Muscle of leg (tissue), 11 donors: ENCODE measurements around the gene OMA1. TPM values are rescaled to one million over a fixed set of nuclear protein-coding genes. Genes with fewer than 3 reads are reported as not detected.
A peak's percentile ranks its signal among the peaks of the same experiment; 100 is the strongest.

Experiments used
- DNase-seq: peaks from one replicate; pipeline ENCODE4 v3.0.0; 2013
- H3K27ac ChIP-seq: one replicate; pipeline ENCODE4 v1.5.1; 2013; ENCODE audit warnings: mild to moderate bottlenecking, low read length, control low read depth
- H3K27me3 ChIP-seq: one replicate; pipeline ENCODE4 v1.6.1; 2013; ENCODE audit warnings: low read length; ENCODE audit not compliant: control insufficient read depth, insufficient read depth
- H3K36me3 ChIP-seq: one replicate; pipeline ENCODE4 v1.6.1; 2013; ENCODE audit warnings: low read length; ENCODE audit not compliant: control insufficient read depth, insufficient read depth
- H3K4me1 ChIP-seq: one replicate; pipeline ENCODE4 v1.6.1; 2013; ENCODE audit warnings: low read length; ENCODE audit not compliant: control insufficient read depth, insufficient read depth
- H3K4me3 ChIP-seq: one replicate; pipeline ENCODE4 v1.5.1; 2013; ENCODE audit warnings: low read length, control low read depth
- H3K9me3 ChIP-seq: replicated peaks from 2 replicates; pipeline ENCODE4 v1.6.1; 2013; ENCODE audit warnings: low read depth, low read length; ENCODE audit not compliant: control insufficient read depth
- WGBS: methylation state at CpG from one replicate; pipeline ENCODE4 v1.1.5; 2013; ENCODE audit warnings: missing lambda C conversion rate; ENCODE audit not compliant: insufficient coverage; 5-methylcytosine and 5-hydroxymethylcytosine counted together
- polyA plus RNA-seq, 8 donors: library from polyadenylated mRNA; unstranded; fragments of 120-200 nt; gene quantifications; one replicate each; pipeline versions ENCODE4 v1.2.1 to v1.2.3, GENCODE V29; 2013; ENCODE audit warnings: inconsistent platforms in 1 of 8, low replicate concordance in 1 of 8; ENCODE audit not compliant: insufficient read length in 8 of 8, insufficient read depth in 1 of 8
- total RNA-seq: library from RNA; stranded (reverse); fragments of 120-200 nt; gene quantifications from one replicate; pipeline ENCODE4 v1.2.4, GENCODE V29; 2013

The OMA1 gene
- total and polyA plus RNA-seq, 9 donors, result 9.3 to 28.6 (median 17.4) TPM

GRCh38 chr1:58447042-58447441 is 99.5 kb downstream of the OMA1 start:
- DNase-seq, result no peak
- Histone ChIP-seq H3K27ac (no peak overlapping the region), H3K4me1 (no peaks in the 10 kb centered on the region), H3K36me3 (no peaks in the 10 kb centered on the region), H3K4me3 (no peak overlapping the region), H3K9me3 (no peaks in the 10 kb centered on the region), H3K27me3 (no peaks in the 10 kb centered on the region)
- 77% methylated on average over 3 of the region's 3 CpGs for WGBS

DNA sequence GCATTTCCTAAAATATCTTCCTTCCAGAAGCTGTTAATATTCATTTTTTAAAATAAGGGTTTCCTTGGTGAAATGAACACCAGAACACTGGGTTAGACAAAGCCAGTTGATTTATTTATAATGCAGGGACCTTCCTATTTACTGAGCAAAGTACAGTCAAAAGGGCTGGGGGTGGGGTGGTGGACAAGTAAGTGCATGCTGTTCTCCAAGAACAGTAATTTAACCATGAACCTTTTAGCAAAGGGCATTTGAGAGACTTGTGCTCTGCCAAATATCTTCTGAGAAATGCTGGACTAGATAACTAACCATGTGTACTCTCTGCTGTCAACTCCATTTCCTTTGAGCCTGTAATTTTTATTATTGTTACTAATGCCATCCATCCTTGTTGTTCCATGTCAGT is 100.2 kb downstream of the OMA1 start:
- Histone ChIP-seq H3K4me1 (no peaks in the 10 kb centered on the region), H3K4me3 (no peak overlapping the region), H3K27me3 (no peaks in the 10 kb centered on the region), H3K9me3 (no peaks in the 10 kb centered on the region), H3K36me3 (no peaks in the 10 kb centered on the region), H3K27ac (no peak overlapping the region)
- DNase-seq, result no peak

DNA sequence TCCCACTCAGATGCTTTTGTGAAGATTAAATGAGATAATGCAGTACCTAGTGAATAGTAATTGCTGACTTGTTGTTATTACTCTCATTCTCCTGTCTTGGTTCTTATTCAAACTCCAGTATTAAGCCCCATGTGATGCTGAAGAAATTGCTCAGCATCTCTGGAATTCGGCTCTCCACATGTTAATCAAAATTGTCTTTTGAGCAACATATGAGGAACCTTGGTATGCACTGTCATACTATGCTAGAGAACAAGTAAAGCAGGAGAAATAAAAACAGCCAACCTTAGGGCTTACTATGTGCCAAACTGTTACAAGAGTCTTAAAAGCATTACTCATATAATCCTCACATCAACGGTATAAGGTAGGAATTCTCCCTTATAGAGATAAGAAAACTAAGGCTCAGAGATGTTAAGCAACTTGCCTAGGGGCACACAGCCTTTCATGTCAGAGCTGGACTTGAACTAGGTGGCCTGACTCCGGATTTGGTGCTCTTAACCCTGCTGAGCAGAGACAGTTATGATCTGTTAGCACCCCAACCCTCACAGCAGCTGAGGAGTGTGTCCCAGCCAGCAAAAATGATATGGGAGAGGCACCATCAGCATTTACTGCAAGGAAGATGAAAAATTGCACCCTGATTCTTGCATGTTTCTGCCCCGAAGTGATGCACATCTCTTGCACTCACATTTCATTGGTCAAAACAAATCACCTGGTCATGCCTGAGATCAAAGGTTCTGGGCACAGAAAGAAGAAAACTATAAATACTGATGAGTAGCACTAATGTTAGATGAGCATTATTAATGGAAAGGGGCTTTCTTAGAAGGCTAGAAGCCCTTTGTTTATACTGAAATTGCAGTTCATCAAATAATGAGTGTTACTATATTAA is 102.3 kb downstream of the OMA1 start:
- Histone ChIP-seq H3K36me3 (no peaks in the 10 kb centered on the region), H3K4me1 (no peaks in the 10 kb centered on the region), H3K9me3 (no peaks in the 10 kb centered on the region), H3K4me3 (no peak overlapping the region), H3K27ac (no peak overlapping the region), H3K27me3 (no peaks in the 10 kb centered on the region)
- no peak for DNase-seq
- 100% methylated on average over 1 of the region's 4 CpGs for WGBS

DNA sequence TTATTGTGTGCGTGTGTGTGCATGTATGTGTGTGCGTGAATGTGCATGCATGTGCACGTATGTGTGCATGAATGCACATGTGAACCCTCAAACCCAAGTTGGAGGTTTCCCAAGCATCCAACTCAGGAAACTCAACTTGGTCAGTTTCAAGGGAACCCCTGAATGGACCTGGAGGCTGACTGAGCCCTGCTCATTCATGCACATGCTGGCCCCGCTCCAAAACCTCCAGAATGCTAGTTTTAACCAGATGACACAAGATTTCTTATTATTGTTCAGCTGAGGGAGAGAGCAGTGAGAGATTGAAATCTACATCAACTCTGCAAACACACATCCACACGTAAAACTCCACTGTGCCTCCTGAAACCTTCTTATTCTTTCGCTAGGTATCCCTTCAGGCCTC is 104.4 kb downstream of the OMA1 start:
- H3K27ac ChIP-seq, result no peak overlapping the region
- no peaks in the 10 kb centered on the region for H3K4me1 ChIP-seq
- no peaks in the 10 kb centered on the region for H3K27me3 ChIP-seq
- H3K36me3 ChIP-seq, result no peaks in the 10 kb centered on the region
- H3K9me3 ChIP-seq, result no peaks in the 10 kb centered on the region
- WGBS, result 80% methylated on average over 1 of the region's 6 CpGs
- no peak overlapping the region for H3K4me3 ChIP-seq
- DNase-seq, result peak; percentile 43

GRCh38 chr1:58441699-58442098 is 104.8 kb downstream of the OMA1 start:
- H3K27ac ChIP-seq, result no peak overlapping the region
- WGBS, result 43% methylated on average over 6 of the region's 10 CpGs
- H3K4me1 ChIP-seq, result no peaks in the 10 kb centered on the region
- no peaks in the 10 kb centered on the region for H3K27me3 ChIP-seq
- no peak for DNase-seq
- H3K4me3 ChIP-seq, result no peak overlapping the region
- H3K36me3 ChIP-seq, result no peaks in the 10 kb centered on the region
- H3K9me3 ChIP-seq, result no peaks in the 10 kb centered on the region

DNA sequence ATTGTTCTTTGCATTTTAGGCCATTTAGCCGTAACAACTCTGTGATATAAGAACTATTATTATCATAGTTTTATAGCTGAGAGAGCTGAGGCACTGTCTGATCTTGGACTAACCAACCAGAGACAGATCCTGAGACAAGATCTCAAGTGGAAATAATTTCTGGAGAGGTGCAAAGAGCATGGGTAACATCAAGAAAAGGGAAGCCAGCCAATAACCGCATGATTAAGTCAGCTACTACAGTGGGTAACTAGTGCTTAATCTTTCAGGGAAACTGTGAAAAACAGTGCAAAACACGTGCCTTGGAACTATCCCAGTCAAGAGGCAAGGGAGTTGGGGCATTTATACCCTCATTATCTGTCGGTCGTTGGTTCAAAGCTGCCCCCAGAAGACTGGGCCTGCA is 105.8 kb downstream of the OMA1 start:
- Histone ChIP-seq H3K4me3 (no peak overlapping the region), H3K27me3 (no peaks in the 10 kb centered on the region), H3K36me3 (no peaks in the 10 kb centered on the region), H3K9me3 (no peaks in the 10 kb centered on the region), H3K27ac (no peak overlapping the region), H3K4me1 (no peaks in the 10 kb centered on the region)
- no peak for DNase-seq
- WGBS, result 42% methylated on average over 4 of the region's 5 CpGs

GRCh38 chr1:58439946-58440345 is 106.6 kb downstream of the OMA1 start:
- no peak overlapping the region for H3K27ac ChIP-seq
- no peaks in the 10 kb centered on the region for H3K36me3 ChIP-seq
- no peaks in the 10 kb centered on the region for H3K9me3 ChIP-seq
- H3K4me1 ChIP-seq, result no peaks in the 10 kb centered on the region
- no peak for DNase-seq
- H3K27me3 ChIP-seq, result peaks cover 2% of the 10 kb centered on the region
- H3K4me3 ChIP-seq, result no peak overlapping the region
- WGBS, result 46% methylated on average over 2 of the region's 4 CpGs

DNA sequence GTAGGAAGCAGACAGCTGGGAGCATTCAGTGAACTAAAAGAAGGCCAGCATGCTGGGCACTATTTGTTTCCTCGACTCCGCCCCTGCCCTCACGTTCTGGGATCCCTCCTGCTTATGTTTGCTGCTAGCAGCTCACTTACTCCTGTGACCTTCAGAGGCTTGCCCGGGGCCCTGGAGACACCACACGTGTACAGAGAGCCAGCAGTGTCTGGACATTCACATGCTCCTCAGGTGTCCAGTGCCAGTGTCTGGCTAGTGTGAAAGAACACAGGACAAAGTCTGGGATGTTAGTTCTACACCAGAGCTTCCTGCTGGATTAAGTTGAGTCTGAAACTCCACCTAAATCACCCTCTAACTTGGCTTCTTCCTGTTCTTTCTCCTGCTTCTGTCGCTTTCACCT is 108.1 kb downstream of the OMA1 start:
- no peak for DNase-seq
- peaks cover 2% of the 10 kb centered on the region for H3K27me3 ChIP-seq
- no peaks in the 10 kb centered on the region for H3K36me3 ChIP-seq
- no peak overlapping the region for H3K27ac ChIP-seq
- H3K4me1 ChIP-seq, result no peaks in the 10 kb centered on the region
- H3K9me3 ChIP-seq, result no peaks in the 10 kb centered on the region
- no peak overlapping the region for H3K4me3 ChIP-seq
- 55% methylated on average over 5 of the region's 6 CpGs for WGBS

- no peak for DNase-seq
- WGBS, result 40% methylated on average over 1 of the region's 3 CpGs
Measured at GRCh38 chr1:58437623-58438022, 108.9 kb downstream of the OMA1 start.

DNA sequence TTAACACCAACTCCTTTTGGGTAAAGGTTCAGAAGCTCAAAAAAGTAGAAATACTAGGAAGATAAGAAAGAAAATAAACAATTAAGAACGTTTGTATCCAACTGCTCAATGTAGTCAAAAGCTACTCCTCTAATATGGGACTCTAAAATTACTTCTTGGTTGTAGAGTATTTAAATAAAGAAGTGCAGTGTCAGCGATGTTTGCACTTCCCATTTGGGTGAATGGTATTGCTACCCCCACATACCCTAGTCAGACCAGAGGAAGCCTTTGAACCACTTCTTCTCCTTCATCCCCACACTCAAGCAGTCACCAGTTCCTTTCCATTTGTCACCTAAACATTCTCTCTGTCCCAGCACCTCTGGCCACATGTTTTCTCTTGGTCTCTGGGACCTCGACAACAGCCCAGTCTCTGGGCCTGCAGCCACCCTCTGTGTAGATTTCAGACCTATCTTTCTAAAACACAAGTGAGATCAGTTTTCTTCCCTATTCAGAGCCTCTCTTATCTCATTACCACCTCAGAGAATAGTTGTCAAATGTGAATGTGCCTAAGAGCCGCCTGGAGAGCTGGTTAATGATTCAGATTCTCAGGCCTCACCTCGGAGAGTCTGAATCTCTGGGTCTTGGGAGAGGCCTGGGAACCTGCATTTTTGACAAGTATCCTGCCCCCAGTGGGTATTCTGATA is 109.8 kb downstream of the OMA1 start:
- WGBS, result 88% methylated on average over 2 of the region's 5 CpGs
- Histone ChIP-seq H3K9me3 (no peaks in the 10 kb centered on the region), H3K27ac (no peak overlapping the region), H3K4me3 (no peak overlapping the region), H3K27me3 (peaks cover 2% of the 10 kb centered on the region), H3K4me1 (no peaks in the 10 kb centered on the region), H3K36me3 (no peaks in the 10 kb centered on the region)
- no peak for DNase-seq

More at GRCh38 chr1:58437623-58438022, 108.9 kb downstream of the OMA1 start:
- peaks cover 2% of the 10 kb centered on the region for H3K27me3 ChIP-seq
- no peaks in the 10 kb centered on the region for H3K4me1 ChIP-seq
- no peaks in the 10 kb centered on the region for H3K9me3 ChIP-seq
- H3K4me3 ChIP-seq, result no peak overlapping the region
- no peak overlapping the region for H3K27ac ChIP-seq
- H3K36me3 ChIP-seq, result no peaks in the 10 kb centered on the region
